Progenitor cell of endocrine pancreas (in vitro differentiated cells): ENCODE results near the gene RAI14. TPM values are rescaled to one million over a fixed set of nuclear protein-coding genes. Genes with fewer than 3 reads are reported as not detected.

ENCODE experiments used
- DNase-seq: peaks from one replicate; pipeline ENCODE4 v3.0.0; 2021; ENCODE audit warnings: low spot score; ENCODE audit not compliant: unreplicated experiment
- H3K27ac Mint-ChIP-seq: 2 replicates; pipeline ENCODE4 v1.8.0; 2021; ENCODE audit warnings: mild to moderate bottlenecking, moderate library complexity, mixed read lengths
- H3K27me3 Mint-ChIP-seq: 2 replicates; pipeline ENCODE4 v1.8.0; 2021; ENCODE audit warnings: mixed read lengths
- H3K36me3 Mint-ChIP-seq: 2 replicates; pipeline ENCODE4 v1.8.0; 2022; ENCODE audit warnings: mixed read lengths; ENCODE audit not compliant: insufficient read depth
- H3K4me1 Mint-ChIP-seq: 2 replicates; pipeline ENCODE4 v1.8.0; 2021; ENCODE audit warnings: low read depth, mixed read lengths
- H3K4me3 Mint-ChIP-seq: 2 replicates; pipeline ENCODE4 v1.8.0; 2021; ENCODE audit warnings: low read depth, mild to moderate bottlenecking, moderate library complexity, mixed read lengths
- H3K9me3 Mint-ChIP-seq: 2 replicates; pipeline ENCODE4 v1.8.0; 2021; ENCODE audit warnings: low read depth, mixed read lengths
- total RNA-seq: library from RNA; stranded (reverse); gene quantifications from 2 replicates; pipeline ENCODE4 v1.2.1, GENCODE V29; 2021
- TF ChIP-seq, protein P1 (sequence below): fragments of 200-600 bp; sonication (generic); IDR thresholded peaks from one replicate; pipeline ENCODE4 v1.5.0; 2021; ENCODE audit warnings: antibody characterized with exemption, mild to moderate bottlenecking; ENCODE audit not compliant: unreplicated experiment

RAI14 gene
- total RNA-seq, 1 donor from 2014 or later, result 121 TPM

DNA sequence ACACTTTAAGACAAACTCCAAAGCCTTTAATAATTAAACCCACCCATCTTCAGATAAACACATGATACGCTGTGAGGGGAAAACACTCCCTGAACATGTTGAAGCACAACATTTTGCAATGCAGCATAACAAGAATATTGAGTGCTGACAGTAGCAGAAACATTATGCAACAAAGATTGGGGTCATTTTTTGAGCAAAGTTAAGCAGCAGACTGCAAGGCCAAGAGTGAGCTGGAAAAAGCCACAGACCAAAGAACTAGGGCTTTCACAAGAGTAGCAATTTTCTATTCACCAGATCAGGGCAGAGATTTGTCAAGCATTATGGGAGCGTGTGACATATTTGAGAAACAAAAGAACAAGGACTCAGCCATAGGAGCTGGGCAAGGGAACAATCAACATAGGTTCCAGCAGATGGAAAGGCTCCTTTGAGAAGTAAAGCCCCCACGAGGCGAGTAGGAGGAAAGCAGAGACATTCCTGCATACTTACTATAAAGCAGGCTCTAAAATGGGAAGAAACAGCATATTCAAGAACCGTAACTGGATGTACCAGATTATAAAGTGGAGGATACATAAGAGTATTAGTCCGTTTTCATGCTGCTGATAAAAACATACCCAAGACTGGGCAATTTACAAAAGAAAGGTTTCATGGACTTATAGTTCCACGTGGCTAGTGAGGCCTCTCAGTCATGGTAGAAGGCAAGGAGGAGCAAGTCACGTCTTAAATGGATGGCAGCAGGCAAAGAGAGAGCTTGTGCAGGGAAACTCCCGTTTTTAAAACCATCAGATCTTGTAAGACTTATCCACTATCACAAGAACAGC is 178.1 kb downstream of the RAI14 start:
- peaks cover 14% of the 10 kb centered on the region for H3K36me3 Mint-ChIP-seq
- TF ChIP-seq, protein P1, sequence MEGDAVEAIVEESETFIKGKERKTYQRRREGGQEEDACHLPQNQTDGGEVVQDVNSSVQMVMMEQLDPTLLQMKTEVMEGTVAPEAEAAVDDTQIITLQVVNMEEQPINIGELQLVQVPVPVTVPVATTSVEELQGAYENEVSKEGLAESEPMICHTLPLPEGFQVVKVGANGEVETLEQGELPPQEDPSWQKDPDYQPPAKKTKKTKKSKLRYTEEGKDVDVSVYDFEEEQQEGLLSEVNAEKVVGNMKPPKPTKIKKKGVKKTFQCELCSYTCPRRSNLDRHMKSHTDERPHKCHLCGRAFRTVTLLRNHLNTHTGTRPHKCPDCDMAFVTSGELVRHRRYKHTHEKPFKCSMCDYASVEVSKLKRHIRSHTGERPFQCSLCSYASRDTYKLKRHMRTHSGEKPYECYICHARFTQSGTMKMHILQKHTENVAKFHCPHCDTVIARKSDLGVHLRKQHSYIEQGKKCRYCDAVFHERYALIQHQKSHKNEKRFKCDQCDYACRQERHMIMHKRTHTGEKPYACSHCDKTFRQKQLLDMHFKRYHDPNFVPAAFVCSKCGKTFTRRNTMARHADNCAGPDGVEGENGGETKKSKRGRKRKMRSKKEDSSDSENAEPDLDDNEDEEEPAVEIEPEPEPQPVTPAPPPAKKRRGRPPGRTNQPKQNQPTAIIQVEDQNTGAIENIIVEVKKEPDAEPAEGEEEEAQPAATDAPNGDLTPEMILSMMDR, result no peak
- H3K4me3 Mint-ChIP-seq, result no peak overlapping the region
- DNase-seq, result no peak
- peaks cover 9% of the 10 kb centered on the region for H3K4me1 Mint-ChIP-seq
- no peaks in the 10 kb centered on the region for H3K27me3 Mint-ChIP-seq
- H3K27ac Mint-ChIP-seq, result peak overlapping the region; percentile 15
- H3K9me3 Mint-ChIP-seq, result no peaks in the 10 kb centered on the region

GRCh38 chr5:34834794-34835089 is 178.6 kb downstream of the RAI14 start:
- Mint-ChIP-seq H3K27me3 (no peaks in the 10 kb centered on the region), H3K9me3 (no peaks in the 10 kb centered on the region), H3K4me1 (peaks cover 9% of the 10 kb centered on the region), H3K36me3 (peaks cover 13% of the 10 kb centered on the region), H3K27ac (no peak overlapping the region), H3K4me3 (no peak overlapping the region)
- TF ChIP-seq, protein P1, result no peak
- DNase-seq, result no peak

GRCh38 chr5:34835664-34836063 is 179.5 kb downstream of the RAI14 start:
- H3K4me1 Mint-ChIP-seq, result peaks cover 9% of the 10 kb centered on the region
- H3K36me3 Mint-ChIP-seq, result peaks cover 9% of the 10 kb centered on the region
- H3K9me3 Mint-ChIP-seq, result no peaks in the 10 kb centered on the region
- peak overlapping the region; percentile 53 for H3K27ac Mint-ChIP-seq
- TF ChIP-seq, protein P1, result no peak
- H3K27me3 Mint-ChIP-seq, result no peaks in the 10 kb centered on the region
- DNase-seq, result no peak
- H3K4me3 Mint-ChIP-seq, result no peak overlapping the region

DNA sequence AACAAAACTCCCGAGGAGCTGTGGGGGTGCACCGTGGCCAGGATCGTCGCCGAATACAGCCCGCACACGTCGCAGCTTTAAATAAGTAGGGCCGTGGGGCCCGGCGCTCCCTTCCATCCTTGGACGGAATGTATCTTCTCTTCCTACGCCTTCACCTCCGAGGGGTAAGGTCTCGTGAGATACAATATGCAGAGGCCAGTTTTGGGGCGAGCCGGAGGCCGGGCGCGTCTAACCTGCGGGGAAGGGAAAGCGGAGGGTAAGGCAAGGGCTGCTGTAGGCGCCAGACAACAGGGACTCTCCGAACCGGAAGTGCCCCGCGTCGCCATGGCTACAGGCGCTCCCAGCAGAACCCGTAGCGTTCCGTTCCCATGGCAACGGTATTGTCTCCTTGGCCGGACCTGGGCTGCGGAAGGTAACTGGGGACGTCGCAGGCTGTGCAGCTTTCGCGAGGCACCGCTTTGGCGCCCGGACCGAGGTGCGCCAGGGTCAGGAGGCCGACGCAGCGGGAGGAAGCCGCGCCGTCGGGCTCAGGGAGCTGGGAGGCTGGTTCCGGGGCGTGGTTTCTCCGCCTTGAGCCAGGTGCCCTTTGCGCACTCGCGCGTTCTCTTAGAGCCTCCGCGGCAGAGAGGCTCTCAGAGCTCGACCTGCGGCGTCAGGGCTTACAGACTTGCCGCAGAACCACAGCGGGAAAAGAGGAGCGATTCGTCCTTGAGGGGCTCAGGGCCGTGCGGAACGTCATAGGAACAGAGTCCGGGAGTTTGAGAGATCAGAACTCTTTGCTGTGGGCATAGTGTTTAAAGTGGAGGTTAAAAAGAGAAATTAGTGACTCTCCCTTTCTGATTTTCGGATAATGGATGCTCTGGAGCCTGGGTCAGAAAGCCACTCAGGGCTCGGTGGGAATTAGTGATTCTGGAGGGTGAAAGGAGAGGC is 182.9 kb downstream of the RAI14 start, which contains the start of gene TTC23L:
Gene TTC23L, plus strand, starts transcription at position 380 of the 930 bp plus-strand sequence. CDS start 1,508 bp downstream, outside the sequence.
- Mint-ChIP-seq H3K36me3 (peaks cover 5% of the 10 kb centered on the region), H3K9me3 (no peaks in the 10 kb centered on the region), H3K4me3 (peak within 1 kb of the TSS; percentile 80)

GRCh38 chr5:34841816-34842215 is 185.7 kb downstream of the RAI14 start:
- Mint-ChIP-seq H3K27ac (no peak overlapping the region), H3K9me3 (no peaks in the 10 kb centered on the region), H3K4me3 (no peak overlapping the region), H3K27me3 (no peaks in the 10 kb centered on the region), H3K36me3 (peaks cover 5% of the 10 kb centered on the region), H3K4me1 (peaks cover 9% of the 10 kb centered on the region)
- no peak for DNase-seq
- TF ChIP-seq, protein P1, result no peak

More for the DNA sequence above, 182.9 kb downstream of the RAI14 start, which contains the start of gene TTC23L:
- TF ChIP-seq, protein P1, result no peak
- Mint-ChIP-seq H3K27ac (peak within 1 kb of the TSS; percentile 97), H3K4me1 (peaks cover 9% of the 10 kb centered on the region), H3K27me3 (no peaks in the 10 kb centered on the region)
- DNase-seq, result peak; percentile 67
